DND-41 (cell line): ENCODE measurements around the gene MYH9.

Experiments
- CTCF ChIP-seq: IDR thresholded peaks from 2 replicates; pipeline ENCODE4 v1.5.1; 2012; ENCODE audit warnings: borderline replicate concordance, low read length, moderate library complexity, mild to moderate bottlenecking; ENCODE audit not compliant: poor library complexity, severe bottlenecking; ENCODE audit errors: extremely low read depth
- EZH2 ChIP-seq: IDR thresholded peaks from 3 replicates; pipeline ENCODE4 v1.6.1; 2012; ENCODE audit warnings: borderline replicate concordance, low read depth, mild to moderate bottlenecking, moderate library complexity, low read length, inconsistent platforms; ENCODE audit not compliant: severe bottlenecking

GRCh38 chr22:36308880-36309279 lies 78.9 kb downstream of the MYH9 start:
- TF ChIP-seq CTCF: no peak
- TF ChIP-seq EZH2: no peak
